Vagina (tissue), 2 donors: ENCODE measurements around the gene METTL26.

Experiments used
- CTCF ChIP-seq, 3 experiments: fragments of 450-650 bp in 2 of 3; fragments of 200-600 bp in 1 of 3; sonication (generic) in 1 of 3; IDR thresholded peaks; one replicate each; pipeline ENCODE4 v1.5.1; 2017 to 2019; ENCODE audit warnings: antibody characterized with exemption in 3 of 3, mild to moderate bottlenecking in 2 of 3, moderate library complexity in 2 of 3
- POLR2A ChIP-seq, 2 donors: fragments of 450-650 bp; IDR thresholded peaks; one replicate each; pipeline ENCODE4 v1.6.1; 2017; ENCODE audit warnings: antibody characterized with exemption in 2 of 2, mild to moderate bottlenecking in 2 of 2, moderate library complexity in 2 of 2

GRCh38 chr16:644556-644955 lies 8.5 kb upstream of the METTL26 start:
- TF ChIP-seq CTCF (IDR thresholded peaks at IDR 0.05) = no peak
- TF ChIP-seq POLR2A (IDR thresholded peaks at IDR 0.05) = no peak
